D721Med (cell line): ENCODE data around the gene DYNLT1.
A peak's percentile ranks its signal among the peaks of the same experiment; 100 is the strongest.
"Not testable (repeated sequence)": the region's sequence is repeated elsewhere in the genome, so short reads cannot be mapped to it uniquely, and the experiment has no call there.

Source experiments
- DNase-seq: peaks from one replicate; pipeline ENCODE4 v3.0.0; 2011; ENCODE audit warnings: low spot score; ENCODE audit not compliant: insufficient read length
- FAIRE-seq: peaks from 2 replicates; lab custom pipeline; 2011; peaks lifted over from hg19 to GRCh38; lab: Jason Lieb, UNC
- CTCF ChIP-seq: IDR thresholded peaks from 2 replicates; pipeline ENCODE4 v1.5.1; 2012; ENCODE audit warnings: mild to moderate bottlenecking, control low read depth; ENCODE audit not compliant: insufficient read depth; ENCODE audit errors: missing control alignments

The DYNLT1 gene

GRCh38 chr6:158662954-158663624 lies 18.5 kb upstream of the DYNLT1 start:
- DNase-seq, result no peak
- FAIRE-seq, result no peak
- TF ChIP-seq CTCF, result no peak

- FAIRE-seq (no peak), DNase-seq (no peak)
- TF ChIP-seq CTCF, result no peak
These were observed 18.0 kb upstream of the DYNLT1 start for GRCh38 chr6:158662607-158662953.

GRCh38 chr6:158661156-158661685 lies 16.7 kb upstream of the DYNLT1 start:
- FAIRE-seq (no peak), DNase-seq (no peak)
- no peak for TF ChIP-seq CTCF

- DNase-seq (no peak), FAIRE-seq (no peak)
- TF ChIP-seq CTCF, result peak; percentile 37
These were observed 15.8 kb upstream of the DYNLT1 start for GRCh38 chr6:158660333-158660754.

- DNase-seq, FAIRE-seq: not testable (repeated sequence)
These were observed 12.4 kb upstream of the DYNLT1 start for GRCh38 chr6:158656986-158657385.

- DNase-seq (no peak), FAIRE-seq (no peak)
These were observed 11.3 kb upstream of the DYNLT1 start for GRCh38 chr6:158655569-158656450.

More at GRCh38 chr6:158655569-158656450, 11.3 kb upstream of the DYNLT1 start:
- TF ChIP-seq CTCF, result no peak
